Adrenal gland (tissue), 12 donors: Measurements from ENCODE around the gene MYH2. TPM values are rescaled to one million over a fixed set of nuclear protein-coding genes. Genes with fewer than 3 reads are reported as not detected.

ENCODE experiments used
- DNase-seq, 7 donors: peaks; one replicate each; pipeline ENCODE4 v3.0.0-alpha.2; 2019 to 2020
- H3K27ac ChIP-seq, 5 donors: fragments of 200-600 bp; sonication (generic) in 4 of 5; 1 replicate in 3 of 5; 2 replicates in 2 of 5; pipeline versions ENCODE4 v1.5.1 to v1.8.0; 2016 to 2020; ENCODE audit warnings: mild to moderate bottlenecking in 1 of 5
- H3K27me3 ChIP-seq: fragments of 200-600 bp; 2 replicates; pipeline ENCODE4 v1.8.0; 2021
- H3K36me3 ChIP-seq, 2 donors: fragments of 200-600 bp; replicated peaks in 1 of 2; 1 replicate in 1 of 2; 2 replicates in 1 of 2; pipeline versions ENCODE4 v1.5.1 to v1.8.0; 2018 to 2022
- H3K4me1 ChIP-seq, 2 donors: fragments of 200-600 bp; replicated peaks in 1 of 2; 1 replicate in 1 of 2; 2 replicates in 1 of 2; pipeline versions ENCODE4 v1.5.1 to v1.8.0; 2018 to 2021
- H3K4me3 ChIP-seq, 4 donors: fragments of 200-600 bp; sonication (generic) in 3 of 4; one replicate each; pipeline ENCODE4 v1.5.1; 2016 to 2018
- H3K9me3 ChIP-seq, 3 donors: fragments of 200-600 bp; sonication (generic) in 1 of 3; replicated peaks in 1 of 3; 1 replicate in 2 of 3; 2 replicates in 1 of 3; pipeline versions ENCODE4 v1.5.1 to v1.8.0; 2016 to 2021
- POLR2A ChIP-seq, 2 donors: fragments of 450-650 bp; IDR thresholded peaks; one replicate each; pipeline ENCODE4 v1.6.1; 2017; ENCODE audit warnings: antibody characterized with exemption in 2 of 2, mild to moderate bottlenecking in 2 of 2, moderate library complexity in 1 of 2
- WGBS, 4 donors: extraction: QIAGEN DNeasy Blood & Tissue Kit in 2 of 4; methylation state at CpG; one replicate each; pipeline versions ENCODE4 v1.1.5 to v1.1.7; 2013 to 2017; 5-methylcytosine and 5-hydroxymethylcytosine counted together
- intact Hi-C, 2 donors: fragments of 100-400 bp; cut with DNase I; formaldehyde crosslinking; loops; one replicate each; pipeline versions ENCODE4 v1.14.1 to v1.15.0; 2022 to 2023
- polyA plus RNA-seq, 3 donors: library from polyadenylated mRNA; stranded (reverse); fragments of 200-250 nt in 2 of 3; fragments of 350-450 nt in 1 of 3; fragmentation: Illumina TruSeq in 1 of 3; extraction: RNeasy Lipid Tissue Mini Kit (QIAGEN cat#74804) in 1 of 3; gene quantifications; one replicate each; pipeline ENCODE4 v1.2.3, GENCODE V29; 2013 to 2014
- total RNA-seq, 9 donors: library from RNA; depleted of rRNA in 4 of 9; stranded (reverse); fragments of >200 nt in 4 of 9; fragments of 120-200 nt in 1 of 9; fragmentation: NEBNext Ultra II Directional in 1 of 9; extraction: Animal tissue kit (Norgen Biotek cat#: 25700) in 1 of 9; gene quantifications; one replicate each; pipeline versions ENCODE4 v1.1.0 to v1.2.4, GENCODE V29; 2013 to 2023
- TF ChIP-seq, protein P1 (sequence below), 6 experiments: fragments of 450-650 bp in 4 of 6; fragments of 200-600 bp in 2 of 6; sonication (generic) in 1 of 6; IDR thresholded peaks; 1 replicate in 5 of 6; 2 replicates in 1 of 6; pipeline versions ENCODE4 v1.5.1 to v1.8.0; 2016 to 2021; ENCODE audit warnings: antibody characterized with exemption in 6 of 6, mild to moderate bottlenecking in 2 of 6, moderate library complexity in 1 of 6
- donor health status: healthy with polysubstance abuse.
- donor health status: Bipolar disorder and iron deficiency.
- donor health status: DM: yes; HTN: yes; CAD: no.
- donor health status: DM: no; HTN: no; CAD: no.
- donor health status: DM: no; HTN: no; CAD: no.
- donor health status: DM: yes; HTN: yes; CAD: no.

MYH2 gene
- total and polyA plus RNA-seq, 12 donors: under 0.01 to 7.4 (median 0.77) TPM; not detected in 8

DNA sequence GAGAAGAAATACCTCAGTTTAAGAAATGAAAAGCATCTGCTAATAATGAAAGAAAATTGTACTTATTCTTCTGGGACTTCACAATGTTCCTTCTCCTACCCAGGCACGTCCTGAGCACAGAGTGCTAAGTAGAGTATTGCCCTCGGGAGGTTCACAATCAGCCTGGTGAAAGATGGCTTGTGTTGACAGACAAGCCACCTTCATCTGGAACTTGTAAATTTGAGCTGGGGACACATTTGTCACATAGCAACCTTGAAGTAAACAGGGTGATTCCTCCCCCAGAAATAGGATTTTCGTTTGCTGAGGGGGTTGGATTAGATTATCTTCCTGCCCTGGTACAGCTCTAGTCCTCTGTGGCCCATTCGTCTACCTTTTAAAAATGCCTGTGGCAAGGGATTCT, 34.4 kb upstream of the MYH2 start:
- Histone ChIP-seq H3K36me3 (no peaks in the 10 kb centered on the region), H3K4me1 (no peaks in the 10 kb centered on the region), H3K27me3 (no peaks in the 10 kb centered on the region), H3K9me3 (no peaks in the 10 kb centered on the region), H3K27ac (no peak overlapping the region), H3K4me3 (no peak overlapping the region)
- no peak for TF ChIP-seq POLR2A (IDR thresholded peaks at IDR 0.05)
- TF ChIP-seq, protein P1, sequence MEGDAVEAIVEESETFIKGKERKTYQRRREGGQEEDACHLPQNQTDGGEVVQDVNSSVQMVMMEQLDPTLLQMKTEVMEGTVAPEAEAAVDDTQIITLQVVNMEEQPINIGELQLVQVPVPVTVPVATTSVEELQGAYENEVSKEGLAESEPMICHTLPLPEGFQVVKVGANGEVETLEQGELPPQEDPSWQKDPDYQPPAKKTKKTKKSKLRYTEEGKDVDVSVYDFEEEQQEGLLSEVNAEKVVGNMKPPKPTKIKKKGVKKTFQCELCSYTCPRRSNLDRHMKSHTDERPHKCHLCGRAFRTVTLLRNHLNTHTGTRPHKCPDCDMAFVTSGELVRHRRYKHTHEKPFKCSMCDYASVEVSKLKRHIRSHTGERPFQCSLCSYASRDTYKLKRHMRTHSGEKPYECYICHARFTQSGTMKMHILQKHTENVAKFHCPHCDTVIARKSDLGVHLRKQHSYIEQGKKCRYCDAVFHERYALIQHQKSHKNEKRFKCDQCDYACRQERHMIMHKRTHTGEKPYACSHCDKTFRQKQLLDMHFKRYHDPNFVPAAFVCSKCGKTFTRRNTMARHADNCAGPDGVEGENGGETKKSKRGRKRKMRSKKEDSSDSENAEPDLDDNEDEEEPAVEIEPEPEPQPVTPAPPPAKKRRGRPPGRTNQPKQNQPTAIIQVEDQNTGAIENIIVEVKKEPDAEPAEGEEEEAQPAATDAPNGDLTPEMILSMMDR (IDR thresholded peaks at IDR 0.05): no peak
- intact Hi-C loops: no loop called here
- 35 to 49% (median 38%) methylated on average over 4 of the region's 4 CpGs for WGBS, 4 donors
- DNase-seq: no peak

DNA sequence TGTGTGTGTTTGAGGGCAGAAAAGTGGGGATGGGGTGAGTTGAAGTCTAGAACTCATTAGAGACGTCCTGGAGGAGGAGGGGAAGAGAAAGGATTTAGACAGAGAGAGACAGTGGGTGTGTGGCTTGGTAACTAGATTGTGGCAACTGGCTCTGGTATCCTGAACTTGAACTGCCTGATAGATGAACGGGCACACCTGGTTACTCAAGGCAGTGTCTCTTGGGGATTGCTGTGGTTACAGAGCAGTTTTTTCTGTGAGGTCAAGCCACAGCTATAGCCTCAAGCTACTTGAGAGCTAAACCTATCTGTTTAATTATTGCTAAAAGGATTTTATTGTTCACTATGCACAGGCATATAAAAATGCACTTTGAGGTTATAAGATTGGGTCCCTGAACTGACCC, 29.8 kb upstream of the MYH2 start:
- intact Hi-C loops: no loop called here
- 27 to 39% (median 31%) methylated on average over 2 of the region's 2 CpGs for WGBS, 4 donors

DNA sequence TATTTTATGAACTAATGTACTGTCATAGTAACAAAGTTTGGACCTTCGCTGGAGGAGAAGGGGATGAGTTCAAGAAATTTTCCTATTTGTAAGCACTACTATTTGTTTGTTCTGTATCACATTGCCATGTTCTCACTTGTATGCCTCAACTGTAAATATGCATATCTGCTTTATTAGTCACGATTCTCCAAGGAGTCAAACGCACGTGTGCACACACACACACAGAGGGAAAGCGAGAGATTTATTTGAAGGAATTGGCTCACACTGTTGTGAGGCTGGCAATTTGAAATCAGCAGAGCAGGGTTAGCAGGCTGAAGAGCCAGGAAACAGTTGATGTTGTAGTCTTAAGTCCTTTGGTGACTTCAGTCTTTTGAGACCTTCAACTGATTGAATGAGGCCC, 24.9 kb upstream of the MYH2 start:
- no peaks in the 10 kb centered on the region for H3K36me3 ChIP-seq
- no peak for DNase-seq
- 81 to 87% (median 83%) methylated on average over 5 of the region's 5 CpGs for WGBS, 4 donors
- TF ChIP-seq POLR2A (IDR thresholded peaks at IDR 0.05): no peak
- TF ChIP-seq, protein P1 (IDR thresholded peaks at IDR 0.05): no peak
- H3K9me3 ChIP-seq: no peaks in the 10 kb centered on the region
- H3K4me1 ChIP-seq: no peaks in the 10 kb centered on the region
- peaks cover 8% of the 10 kb centered on the region for H3K27me3 ChIP-seq
- no peak overlapping the region for H3K4me3 ChIP-seq
- no peak overlapping the region for H3K27ac ChIP-seq
- intact Hi-C loops: no loop called here

More for the DNA sequence above, 29.8 kb upstream of the MYH2 start:
- H3K27ac ChIP-seq: no peak overlapping the region
- DNase-seq: no peak
- no peaks in the 10 kb centered on the region for H3K9me3 ChIP-seq
- TF ChIP-seq, protein P1 (IDR thresholded peaks at IDR 0.05): no peak
- TF ChIP-seq POLR2A (IDR thresholded peaks at IDR 0.05): no peak
- no peaks in the 10 kb centered on the region for H3K4me1 ChIP-seq
- no peaks in the 10 kb centered on the region for H3K36me3 ChIP-seq
- no peak overlapping the region for H3K4me3 ChIP-seq
- no peaks in the 10 kb centered on the region for H3K27me3 ChIP-seq

DNA sequence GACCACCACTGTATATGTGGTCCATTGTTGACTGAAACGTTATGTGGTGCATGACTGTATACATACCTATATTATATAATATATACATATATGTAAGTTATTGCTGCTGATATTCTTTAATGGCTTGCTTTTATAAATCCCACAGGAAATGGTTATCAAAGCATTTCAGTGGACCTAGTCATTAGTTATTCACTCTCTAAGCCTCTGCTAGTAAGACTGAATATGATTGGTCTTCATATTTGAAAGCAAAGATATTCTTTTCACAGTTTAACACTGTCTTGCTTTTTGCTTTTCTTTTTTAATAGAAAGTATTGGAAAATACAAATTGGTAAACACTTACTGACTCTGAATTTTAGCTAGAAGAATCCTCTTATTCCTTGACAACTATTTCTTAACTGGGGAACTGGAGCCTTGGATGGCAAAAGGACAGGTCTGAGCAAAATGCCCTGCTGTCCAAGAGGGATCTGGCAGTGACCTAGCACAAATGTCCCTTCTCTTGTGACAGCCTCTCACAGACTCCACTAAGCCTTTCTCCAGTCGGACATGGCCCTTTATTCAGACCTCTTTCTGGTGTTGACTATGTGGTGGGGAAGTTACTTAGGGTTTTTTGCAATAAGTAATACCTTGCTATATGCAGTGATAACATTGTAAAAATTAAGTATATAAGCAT, 14.7 kb upstream of the MYH2 start:
- WGBS, 4 donors: 56 to 75% (median 62%) methylated on average over 2 of the region's 2 CpGs
- intact Hi-C loops: no loop called here
- TF ChIP-seq, protein P1 (IDR thresholded peaks at IDR 0.05): no peak
- TF ChIP-seq POLR2A (IDR thresholded peaks at IDR 0.05): no peak

More for the DNA sequence above, 14.7 kb upstream of the MYH2 start:
- Histone ChIP-seq H3K27ac (no peak overlapping the region), H3K4me1 (no peaks in the 10 kb centered on the region), H3K36me3 (no peaks in the 10 kb centered on the region), H3K9me3 (no peaks in the 10 kb centered on the region), H3K27me3 (no peaks in the 10 kb centered on the region), H3K4me3 (no peak overlapping the region)
- DNase-seq: no peak
